GM19043 (cell line): Measurements from ENCODE around the gene WAPL.
A peak's percentile ranks its signal among the peaks of the same experiment; 100 is the strongest.
"Not testable (repeated sequence)": the region's sequence is repeated elsewhere in the genome, so short reads cannot be mapped to it uniquely, and the experiment has no call there.

Experiments used
- ATAC-seq: cut with Tn5 transposase; IDR thresholded peaks from one replicate; pipeline ENCODE4 v1.9.1; 2021; ENCODE audit warnings: low read depth; ENCODE audit not compliant: unreplicated experiment

Gene WAPL, protein sequence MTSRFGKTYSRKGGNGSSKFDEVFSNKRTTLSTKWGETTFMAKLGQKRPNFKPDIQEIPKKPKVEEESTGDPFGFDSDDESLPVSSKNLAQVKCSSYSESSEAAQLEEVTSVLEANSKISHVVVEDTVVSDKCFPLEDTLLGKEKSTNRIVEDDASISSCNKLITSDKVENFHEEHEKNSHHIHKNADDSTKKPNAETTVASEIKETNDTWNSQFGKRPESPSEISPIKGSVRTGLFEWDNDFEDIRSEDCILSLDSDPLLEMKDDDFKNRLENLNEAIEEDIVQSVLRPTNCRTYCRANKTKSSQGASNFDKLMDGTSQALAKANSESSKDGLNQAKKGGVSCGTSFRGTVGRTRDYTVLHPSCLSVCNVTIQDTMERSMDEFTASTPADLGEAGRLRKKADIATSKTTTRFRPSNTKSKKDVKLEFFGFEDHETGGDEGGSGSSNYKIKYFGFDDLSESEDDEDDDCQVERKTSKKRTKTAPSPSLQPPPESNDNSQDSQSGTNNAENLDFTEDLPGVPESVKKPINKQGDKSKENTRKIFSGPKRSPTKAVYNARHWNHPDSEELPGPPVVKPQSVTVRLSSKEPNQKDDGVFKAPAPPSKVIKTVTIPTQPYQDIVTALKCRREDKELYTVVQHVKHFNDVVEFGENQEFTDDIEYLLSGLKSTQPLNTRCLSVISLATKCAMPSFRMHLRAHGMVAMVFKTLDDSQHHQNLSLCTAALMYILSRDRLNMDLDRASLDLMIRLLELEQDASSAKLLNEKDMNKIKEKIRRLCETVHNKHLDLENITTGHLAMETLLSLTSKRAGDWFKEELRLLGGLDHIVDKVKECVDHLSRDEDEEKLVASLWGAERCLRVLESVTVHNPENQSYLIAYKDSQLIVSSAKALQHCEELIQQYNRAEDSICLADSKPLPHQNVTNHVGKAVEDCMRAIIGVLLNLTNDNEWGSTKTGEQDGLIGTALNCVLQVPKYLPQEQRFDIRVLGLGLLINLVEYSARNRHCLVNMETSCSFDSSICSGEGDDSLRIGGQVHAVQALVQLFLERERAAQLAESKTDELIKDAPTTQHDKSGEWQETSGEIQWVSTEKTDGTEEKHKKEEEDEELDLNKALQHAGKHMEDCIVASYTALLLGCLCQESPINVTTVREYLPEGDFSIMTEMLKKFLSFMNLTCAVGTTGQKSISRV (N-terminal part only)

GRCh38 chr10:86521678-86522509 is at the start of gene WAPL:
Gene WAPL, minus strand, starts transcription at chr10:86521792. Its CDS starts 3,723 bp downstream, at chr10:86518069.
- ATAC-seq = peak; percentile 93

DNA sequence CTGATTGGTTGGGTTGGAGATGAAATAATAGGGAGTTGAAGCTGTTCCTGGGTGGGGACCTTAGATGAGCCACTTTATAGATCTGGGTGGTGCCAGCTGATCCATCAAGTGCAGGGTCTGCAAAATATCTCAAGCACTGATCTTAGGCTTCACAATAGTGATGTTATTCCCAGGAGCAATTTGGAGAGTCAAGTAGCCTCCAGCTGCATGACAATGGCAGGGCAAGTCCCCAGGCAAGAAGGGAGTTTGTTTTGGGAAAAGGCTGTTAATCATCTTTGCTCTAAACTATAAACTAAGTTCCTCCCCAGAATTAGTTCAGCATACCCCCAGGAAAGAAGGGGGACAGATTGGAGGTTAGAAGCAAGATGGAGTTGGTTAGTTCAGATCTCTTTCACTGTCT is 47.7 kb upstream of the WAPL start:
- ATAC-seq = no peak

DNA sequence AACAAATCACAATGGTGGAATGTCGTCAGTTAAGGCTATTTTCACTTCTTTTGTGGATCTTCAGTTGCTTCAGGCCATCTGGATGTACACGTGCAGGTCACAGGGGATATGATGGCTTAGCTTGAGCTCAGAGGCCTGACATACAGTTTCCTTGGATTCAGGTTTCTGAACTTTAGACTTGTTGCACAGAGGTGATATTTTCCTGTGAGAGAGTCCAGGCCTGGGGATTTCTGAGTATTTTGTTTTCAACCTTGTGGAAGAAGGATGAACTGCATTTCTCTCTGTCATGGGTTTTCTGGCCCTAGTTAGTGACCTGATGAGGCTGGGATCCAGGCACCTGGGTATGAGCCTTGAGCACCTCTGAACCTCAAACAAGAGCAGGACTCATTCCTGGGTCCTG is 44.9 kb upstream of the WAPL start:
- not testable (repeated sequence) for ATAC-seq

DNA sequence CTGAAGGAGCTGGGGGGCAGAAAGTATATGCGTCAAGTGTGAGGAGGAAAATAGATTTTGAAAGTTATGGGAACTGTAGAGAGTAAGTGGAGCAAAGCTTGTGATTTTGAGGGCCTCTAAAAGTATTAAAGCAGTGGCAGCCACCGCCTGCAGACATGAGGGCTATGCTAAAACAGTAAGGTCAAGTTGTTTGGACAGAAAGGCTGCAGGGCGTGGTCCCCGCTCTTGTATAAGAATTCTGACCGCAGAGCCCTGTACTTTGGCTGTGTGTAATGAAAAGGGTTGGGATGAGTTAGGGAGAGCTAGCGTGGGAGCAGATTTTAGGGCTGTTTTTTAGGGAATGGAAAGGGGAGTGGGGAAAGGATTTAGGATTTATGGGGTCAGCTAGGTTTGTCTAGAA is 41.7 kb upstream of the WAPL start:
- not testable (repeated sequence) for ATAC-seq

GRCh38 chr10:86558695-86559094 is 37.1 kb upstream of the WAPL start:
- ATAC-seq = not testable (repeated sequence)

GRCh38 chr10:86556933-86557649 is 35.5 kb upstream of the WAPL start:
- ATAC-seq = no peak

DNA sequence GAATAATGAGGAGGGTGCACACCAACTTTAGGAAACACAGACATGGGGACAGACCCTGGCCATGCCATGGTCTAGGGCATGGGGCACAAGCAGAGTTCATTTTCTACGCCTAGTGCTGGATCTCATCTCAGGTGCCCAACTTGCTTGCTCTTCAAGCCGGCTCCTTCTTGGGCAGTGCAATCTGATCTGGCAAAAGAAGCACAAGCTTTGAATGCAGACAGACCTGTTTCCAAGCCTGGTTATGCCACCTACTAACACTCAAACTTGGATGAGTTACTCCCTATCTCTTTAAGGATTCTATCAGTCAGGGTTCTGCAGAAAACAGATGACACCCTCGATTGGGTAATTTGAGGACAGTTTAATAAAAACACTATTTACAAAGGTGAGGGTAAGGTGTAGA is 34.9 kb upstream of the WAPL start:
- no peak for ATAC-seq

GRCh38 chr10:86553639-86554038 is 32.0 kb upstream of the WAPL start:
- no peak for ATAC-seq

- no peak for ATAC-seq
These were observed 31.6 kb upstream of the WAPL start for GRCh38 chr10:86553213-86553612.

DNA sequence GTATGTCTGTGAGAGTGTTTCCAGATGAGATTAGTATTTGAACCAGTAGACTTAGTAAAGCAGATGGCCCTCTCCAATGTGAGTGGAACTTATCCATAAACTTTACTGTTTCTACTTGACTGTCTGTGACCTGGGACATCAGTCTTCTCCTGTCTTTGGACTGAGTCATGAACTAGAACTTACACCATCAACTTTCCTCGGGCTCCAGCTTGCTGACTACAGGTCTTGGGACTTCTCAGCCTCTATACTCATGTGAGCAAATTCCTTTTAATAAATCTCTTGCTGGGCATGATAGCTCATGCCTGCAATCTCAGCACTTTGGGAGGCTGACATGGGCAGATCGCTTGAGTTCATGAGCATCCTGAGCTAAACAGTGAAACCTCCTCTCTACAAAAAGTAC is 25.7 kb upstream of the WAPL start:
- no peak for ATAC-seq

- no peak for ATAC-seq
These were observed 23.5 kb upstream of the WAPL start for GRCh38 chr10:86545101-86545500.

GRCh38 chr10:86540016-86540415 is 18.4 kb upstream of the WAPL start:
- no peak for ATAC-seq

GRCh38 chr10:86538547-86538946 is 17.0 kb upstream of the WAPL start:
- no peak for ATAC-seq

DNA sequence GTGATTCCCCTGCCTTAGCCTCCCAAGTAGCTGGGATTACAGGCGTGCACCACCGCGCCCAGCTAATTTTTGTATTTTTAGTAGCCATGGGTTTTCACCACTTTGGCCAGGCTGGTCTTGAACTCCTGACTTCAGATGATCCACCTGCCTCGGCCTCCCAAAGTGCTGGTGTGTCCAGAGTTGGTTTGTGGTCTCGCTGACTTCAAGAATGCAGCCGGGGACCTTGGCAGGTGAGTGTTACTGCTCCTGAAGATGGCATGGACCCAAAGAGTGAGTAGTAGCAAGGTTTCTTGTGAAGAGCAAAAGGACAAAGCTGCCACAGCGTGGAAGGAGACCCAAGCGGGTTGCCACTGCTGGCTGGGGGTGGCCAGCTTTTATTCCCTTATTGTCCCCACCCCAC is 16.4 kb upstream of the WAPL start:
- not testable (repeated sequence) for ATAC-seq

GRCh38 chr10:86536294-86536861 is 14.8 kb upstream of the WAPL start:
- no peak for ATAC-seq

- ATAC-seq = peak; percentile 52
These were observed 13.7 kb upstream of the WAPL start for GRCh38 chr10:86535132-86535882.

GRCh38 chr10:86533328-86533727 is 11.7 kb upstream of the WAPL start:
- ATAC-seq = no peak

DNA sequence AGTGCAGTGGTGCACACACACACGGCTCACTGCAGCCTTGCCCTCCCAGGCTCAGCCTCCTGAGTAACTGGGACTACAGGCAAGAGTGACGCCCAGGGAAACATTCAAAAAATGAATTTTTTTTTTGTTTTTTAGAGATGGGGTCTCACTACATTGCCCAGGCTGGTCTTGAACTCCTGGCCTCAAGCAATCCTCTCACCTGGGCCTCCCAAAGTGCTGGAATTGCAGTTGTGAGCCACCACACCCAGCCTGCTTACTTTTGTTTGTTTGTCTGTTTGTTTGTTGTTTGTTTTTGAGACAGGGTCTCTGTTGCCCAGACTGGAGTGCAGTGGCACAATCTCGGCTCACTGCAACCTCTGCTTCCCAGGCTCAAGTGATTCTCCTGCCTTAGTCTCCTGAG is 7.1 kb upstream of the WAPL start:
- ATAC-seq = not testable (repeated sequence)
